ENCODE data around the gene HK3. TPM values are rescaled to one million over a fixed set of nuclear protein-coding genes. Genes with fewer than 3 reads are reported as not detected.

The HK3 gene
- total and polyA plus RNA-seq, 2 of the 8 experiments (the other 6 are each of a cell fraction or from before 2014, with no cell fraction given) = not detected

GRCh38 chr5:176884571-176884890, 14.6 kb downstream of the HK3 start (continued):
- TF ChIP-seq BCL11A (IDR thresholded peaks at IDR 0.05; ENCODE audit: low read depth in 2 of 2, low read length in 2 of 2) (no peak), RNF2 (IDR thresholded peaks at IDR 0.05; ENCODE audit: borderline replicate concordance, low read depth, low read length, missing control alignments, poor library complexity, severe bottlenecking) (no peak)

All from H1 (cell line).